HG02885 (cell line): Measurements from ENCODE around the gene MRPL20.

Experiments
- ATAC-seq: cut with Tn5 transposase; IDR thresholded peaks from one replicate; pipeline ENCODE4 v1.9.1; 2021; ENCODE audit warnings: mild to moderate bottlenecking; ENCODE audit not compliant: unreplicated experiment, poor library complexity

The MRPL20 gene

DNA sequence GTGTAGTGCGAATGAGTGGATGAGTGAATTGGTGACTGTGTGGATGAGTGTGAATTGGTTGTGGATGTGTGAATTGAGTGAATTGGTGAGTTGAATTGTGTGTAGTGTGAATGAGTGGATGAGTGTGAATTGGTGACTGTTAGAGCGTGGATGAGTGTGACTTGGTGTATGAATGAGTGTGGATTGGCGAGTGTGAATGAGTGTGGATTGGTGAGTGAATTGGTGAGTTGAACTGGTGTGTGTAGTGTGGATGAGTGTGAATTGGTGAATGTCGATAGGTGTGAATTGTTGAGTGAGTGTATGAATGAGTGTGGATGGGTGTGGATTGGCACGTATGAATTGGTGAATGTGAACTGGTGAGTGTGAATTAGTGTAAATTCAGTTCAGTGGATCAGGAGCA lies 39.8 kb downstream of the MRPL20 start:
- ATAC-seq = no peak

DNA sequence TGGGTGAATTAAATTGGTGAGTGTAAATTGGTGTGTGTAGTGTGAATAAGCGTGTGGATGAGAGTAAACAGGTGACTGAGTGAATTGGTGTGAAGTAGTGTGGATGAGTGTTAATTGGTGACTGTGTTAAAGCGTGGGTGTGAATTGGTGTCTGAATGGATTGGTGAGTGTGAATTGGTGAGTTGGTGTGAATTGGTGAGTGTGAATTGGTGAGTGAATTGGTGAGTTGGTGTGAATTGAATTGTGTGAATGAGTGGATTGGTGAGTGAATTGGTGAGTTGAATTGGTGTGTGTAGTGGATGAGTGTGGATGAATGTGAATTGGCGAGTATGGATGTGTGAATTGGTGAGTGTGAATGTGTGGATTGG lies 40.4 kb downstream of the MRPL20 start:
- no peak for ATAC-seq

DNA sequence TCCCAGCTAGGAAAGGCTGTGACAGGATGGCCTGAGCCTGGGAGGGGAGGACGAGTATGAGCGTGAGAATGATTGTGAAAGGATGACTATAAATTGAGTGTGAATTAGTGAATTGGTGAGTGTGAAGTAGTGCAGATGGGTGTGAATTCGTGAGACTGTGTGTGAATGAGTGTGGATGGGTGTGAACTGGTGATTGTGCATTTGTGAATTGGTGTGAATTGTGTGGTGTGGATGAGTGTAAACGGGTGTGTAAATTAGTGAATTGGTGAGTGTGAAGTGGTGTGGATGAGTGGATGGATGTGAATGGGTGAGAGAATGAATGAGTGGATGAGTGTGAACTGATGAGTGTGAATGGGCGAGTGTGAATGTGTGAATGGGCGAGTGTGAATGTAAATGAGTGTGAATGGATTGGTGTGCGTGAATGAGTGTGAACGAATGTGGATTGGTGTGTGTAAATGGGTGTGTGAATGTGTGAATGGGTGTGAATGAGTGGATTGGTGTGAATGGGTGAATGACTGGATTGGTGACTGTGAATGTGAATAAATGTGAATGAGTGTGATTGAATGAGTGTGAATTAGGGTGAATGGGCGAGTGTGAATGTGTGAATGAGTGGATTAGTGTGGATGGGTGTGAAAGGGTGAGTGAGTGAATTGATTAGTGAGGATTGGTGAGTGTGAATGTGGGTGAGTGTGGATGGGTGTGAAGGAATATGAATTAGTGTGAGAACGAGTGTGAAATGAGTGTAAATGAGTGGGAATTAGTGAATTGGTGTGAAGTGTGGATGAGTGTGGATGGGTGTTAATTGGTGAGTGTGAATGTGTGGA lies 41.0 kb downstream of the MRPL20 start:
- ATAC-seq = no peak

DNA sequence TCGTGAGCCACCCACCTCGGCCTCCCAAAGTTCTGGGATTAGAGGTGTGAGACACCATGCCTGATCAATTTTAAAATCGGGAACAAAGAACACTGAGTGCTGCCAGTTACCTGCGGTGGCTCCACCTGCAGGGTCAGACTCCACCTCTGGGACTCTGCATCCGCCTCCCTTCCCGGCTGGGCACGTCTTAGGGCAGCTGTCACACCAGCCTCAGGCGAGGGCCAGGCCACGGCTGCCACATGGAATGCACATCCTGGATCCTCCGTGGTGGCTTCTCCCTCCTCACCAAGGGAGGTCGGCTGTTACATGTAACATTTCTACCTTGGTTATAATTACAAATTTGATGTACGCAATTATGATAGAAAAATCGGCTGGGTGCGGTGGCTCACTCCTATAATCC lies 42.8 kb downstream of the MRPL20 start:
- ATAC-seq = no peak

DNA sequence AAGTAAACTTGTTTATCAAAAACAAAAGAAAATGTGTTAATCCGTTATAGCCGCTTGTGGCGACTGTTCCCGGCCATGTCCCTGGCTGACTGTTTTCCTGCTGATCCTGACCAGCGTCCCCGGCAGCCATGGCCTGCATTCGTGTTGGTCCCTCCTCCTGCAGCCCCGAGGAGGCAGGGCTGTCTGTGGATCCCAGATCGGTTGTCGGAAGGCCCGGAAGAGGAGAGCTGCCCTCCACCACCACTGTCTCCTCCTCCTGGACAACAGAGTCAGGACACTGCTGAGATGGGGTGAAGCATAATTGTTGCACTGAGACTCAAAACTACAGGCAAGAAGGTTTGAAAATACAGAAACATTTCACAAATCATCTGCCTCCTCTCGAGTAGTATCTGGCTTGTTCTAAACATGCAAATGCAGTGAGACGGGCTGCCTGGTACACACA lies 45.1 kb downstream of the MRPL20 start:
- ATAC-seq = no peak

DNA sequence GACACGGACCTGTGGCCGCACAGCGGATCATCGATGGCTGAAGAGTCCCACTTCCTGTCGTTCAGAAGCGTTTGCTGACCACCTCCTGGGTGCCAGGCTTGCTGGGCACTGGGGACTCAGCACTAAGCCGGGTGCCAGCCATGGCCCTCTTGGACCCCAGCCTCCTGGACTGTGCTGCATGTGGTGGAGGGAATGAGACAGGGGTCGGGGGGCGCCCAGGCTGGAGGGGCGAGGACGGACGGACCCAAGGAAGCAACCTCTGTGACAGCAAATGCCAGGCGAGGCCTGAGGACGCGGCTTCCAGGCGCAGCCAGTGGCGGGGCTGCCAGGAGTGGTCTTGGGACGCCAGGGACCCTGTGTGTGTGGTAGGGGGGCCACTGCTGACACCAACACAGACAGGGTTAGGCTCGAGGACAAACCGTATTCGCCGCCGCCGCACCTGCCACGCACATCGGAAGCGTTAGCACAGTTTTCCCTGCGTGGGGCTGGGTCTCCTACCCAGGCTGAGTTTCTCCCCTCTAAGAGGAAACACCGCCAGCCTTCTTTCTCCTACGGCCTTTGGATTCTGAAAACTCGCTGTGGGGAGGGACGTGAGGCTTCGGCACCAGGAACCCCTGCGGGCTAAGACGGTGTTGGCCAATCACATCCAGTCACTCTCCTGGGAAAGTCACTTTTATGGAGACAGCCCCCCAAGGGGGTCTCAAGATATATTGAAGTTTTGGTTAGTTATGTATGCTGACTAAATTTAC lies 45.7 kb downstream of the MRPL20 start:
- ATAC-seq = no peak

DNA sequence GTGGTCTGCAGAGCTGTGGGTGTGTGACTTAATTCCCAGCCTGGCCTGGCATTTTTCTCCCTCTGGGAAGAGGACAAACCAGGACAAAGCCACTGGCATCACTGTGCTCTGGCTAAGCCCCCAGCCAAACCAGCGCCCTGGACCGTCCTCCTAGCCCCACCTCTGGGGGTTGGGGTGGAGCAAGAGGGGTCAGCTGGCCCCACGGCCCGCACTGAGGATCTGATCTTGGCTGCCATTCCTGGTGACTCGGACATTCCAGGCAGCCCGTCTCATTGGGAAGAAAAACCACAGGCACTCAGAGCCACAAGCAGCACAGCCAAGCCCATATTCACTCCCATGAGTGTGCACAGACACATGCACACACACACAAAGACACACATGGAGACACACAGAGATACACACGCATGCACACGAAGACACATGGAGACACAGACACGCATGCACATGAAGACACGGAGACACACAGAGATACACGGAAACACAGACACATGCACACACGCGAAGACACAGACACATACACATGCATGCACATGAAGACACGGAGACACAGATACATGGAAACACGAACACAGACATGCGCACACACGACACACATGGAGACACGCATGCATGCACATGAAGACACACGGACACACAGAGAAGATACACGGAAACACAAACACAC lies 46.5 kb downstream of the MRPL20 start:
- no peak for ATAC-seq

DNA sequence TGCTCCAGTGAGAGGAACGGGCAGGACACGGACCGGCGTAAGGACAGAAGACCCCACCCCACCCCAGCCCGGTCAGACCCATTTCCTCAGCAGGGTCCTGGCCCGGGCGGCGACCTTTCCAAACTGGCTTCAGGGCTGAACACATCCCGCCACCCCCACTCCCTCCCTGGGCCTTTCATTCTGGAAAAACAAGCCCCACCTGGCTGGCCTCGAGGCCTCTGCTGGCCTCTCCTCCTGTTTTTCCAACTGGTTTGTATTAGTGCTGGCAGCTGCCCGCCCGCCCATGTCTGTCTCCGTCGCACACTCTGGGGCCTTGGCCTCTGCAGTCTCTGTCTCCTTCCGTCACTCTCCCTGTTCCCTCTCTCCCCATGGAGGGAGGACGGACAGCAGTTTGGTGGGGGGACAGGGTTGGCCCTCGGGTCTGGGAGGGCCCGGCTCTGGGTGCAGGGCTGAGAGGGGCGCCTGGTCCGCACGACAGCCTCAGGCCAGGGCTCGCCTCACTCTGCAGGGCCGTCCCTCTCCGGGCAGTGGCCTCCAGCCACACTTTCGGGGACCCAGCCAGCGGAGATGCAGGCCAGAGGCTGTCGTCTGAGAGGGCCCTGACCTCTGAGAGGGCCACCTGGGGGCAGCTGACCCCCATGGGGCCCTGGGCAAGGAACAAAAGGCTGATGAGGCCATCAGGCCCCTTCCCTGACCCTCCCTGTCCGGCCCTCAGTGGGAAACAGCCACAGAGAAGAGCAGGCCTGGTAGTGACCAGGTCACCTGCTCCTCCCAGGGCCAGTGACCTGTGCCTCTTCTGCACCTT lies 47.2 kb downstream of the MRPL20 start:
- no peak for ATAC-seq

DNA sequence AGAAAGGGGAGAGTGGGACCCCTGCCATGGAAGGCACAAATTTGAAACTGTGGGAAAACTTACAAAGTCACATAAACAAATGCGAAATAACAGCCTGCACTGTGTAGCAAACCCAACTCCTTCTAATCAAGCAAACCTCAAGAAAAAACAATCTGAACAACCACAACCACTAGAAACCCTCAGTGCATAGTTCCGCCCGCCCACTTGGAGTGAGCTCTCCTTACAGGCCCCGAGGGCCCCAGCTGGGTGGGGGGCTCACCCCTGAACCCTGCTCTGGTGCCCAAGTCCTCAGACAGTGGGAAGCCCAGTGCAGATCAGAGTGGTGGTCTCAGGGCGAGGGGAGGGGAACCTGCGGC lies 47.8 kb downstream of the MRPL20 start:
- no peak for ATAC-seq

DNA sequence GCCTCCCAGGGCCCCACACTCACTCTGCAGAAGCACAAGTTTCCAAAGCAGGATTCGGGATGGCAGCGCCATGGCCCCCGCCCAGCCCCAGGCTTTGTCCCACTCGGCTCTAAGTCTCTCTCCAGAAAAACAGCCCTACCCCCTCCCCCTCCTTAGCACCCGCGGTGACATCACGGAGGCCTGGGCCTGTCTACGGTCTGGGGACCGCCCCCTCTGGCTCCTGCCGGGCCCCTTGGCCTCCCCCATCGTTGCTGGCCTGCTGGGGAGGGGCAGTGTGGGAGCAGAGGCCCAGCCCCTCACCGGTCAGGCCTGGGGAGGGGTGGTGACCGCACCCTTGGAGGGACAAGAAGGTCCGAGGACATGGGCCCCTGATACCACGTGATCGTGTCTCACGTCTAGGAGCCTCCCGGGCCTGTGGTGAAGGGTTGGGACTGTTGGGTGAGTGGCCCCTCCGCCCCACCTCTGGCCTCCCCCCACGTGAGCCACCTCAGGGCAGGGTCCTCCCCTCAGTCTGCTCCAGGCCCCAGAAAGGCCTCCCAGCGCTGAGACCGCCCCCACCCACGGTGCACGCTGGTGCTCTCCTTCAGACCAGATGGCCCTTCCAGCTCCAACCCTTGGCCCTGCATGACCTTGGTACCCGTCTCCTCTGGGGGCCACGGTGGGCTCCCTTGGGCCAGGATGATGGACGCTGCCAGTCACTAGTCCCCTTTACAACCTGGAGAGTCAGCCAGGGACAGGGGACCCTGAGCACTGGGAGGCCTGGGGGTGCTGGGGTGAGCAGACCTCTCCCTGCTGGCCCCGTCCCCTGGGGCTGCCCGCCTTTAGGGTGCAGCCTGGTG lies 48.4 kb downstream of the MRPL20 start, which contains the start of gene MXRA8:
Gene MXRA8, minus strand, starts transcription at position 123 of the 839 bp plus-strand sequence. Its CDS starts 51 bp downstream, at position 72.
- no peak for ATAC-seq

DNA sequence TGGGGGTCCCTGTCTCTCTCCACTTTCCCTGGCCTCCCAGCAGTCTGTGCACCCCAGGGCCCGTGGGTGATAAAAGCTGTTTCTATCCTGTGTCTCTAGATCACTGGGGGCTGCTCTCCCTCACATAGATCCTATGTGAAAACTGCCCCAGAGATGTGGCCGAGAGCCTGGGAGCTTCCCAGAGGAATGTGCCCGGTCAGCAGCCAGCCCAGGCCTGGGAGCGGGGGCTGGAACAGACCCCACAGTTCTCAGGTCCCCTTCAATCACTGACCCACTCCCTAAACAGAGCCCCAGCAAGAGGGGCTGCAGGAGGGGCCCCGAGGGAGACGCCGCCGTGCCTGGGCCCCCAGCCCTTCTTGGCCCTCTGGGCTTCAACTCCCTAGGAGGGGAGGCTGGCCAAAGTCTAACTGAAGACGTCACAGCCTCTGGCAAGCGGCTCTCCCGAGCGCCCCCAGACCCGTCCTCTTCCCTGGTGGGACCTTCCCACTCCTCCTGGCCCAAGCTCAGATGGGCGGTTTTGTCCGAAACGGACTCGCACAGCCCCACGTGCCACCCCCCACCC lies 49.1 kb downstream of the MRPL20 start:
- ATAC-seq = no peak

DNA sequence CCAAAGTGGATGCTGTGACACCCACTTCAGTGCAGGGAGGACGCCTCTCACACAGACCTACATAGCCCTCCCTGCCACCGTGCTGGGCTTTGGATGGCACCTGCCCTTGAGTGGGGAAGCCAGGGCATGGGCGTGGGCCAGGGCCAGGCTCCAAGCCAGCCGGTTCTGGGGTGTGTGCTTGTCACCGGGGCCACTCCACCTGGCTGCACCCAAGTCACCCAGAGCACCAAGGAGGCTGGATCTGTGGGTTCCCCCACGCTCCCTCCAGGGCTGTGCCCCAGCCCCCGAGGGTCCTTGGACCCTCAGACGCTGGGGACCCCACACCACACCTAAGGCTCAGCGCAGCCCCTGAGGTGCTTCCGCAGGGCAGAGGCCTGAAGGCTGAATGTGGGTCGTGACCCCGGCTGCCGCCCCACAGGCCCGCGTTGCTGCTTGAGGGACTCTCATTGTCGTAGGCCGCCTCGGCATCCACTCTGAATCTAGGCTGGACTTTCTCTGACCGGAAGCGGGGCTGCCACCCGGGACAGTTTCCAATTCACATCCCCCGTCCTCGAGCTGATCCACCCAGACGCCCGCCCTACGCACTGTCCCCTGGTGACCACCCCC lies 50.2 kb downstream of the MRPL20 start:
- ATAC-seq = no peak

DNA sequence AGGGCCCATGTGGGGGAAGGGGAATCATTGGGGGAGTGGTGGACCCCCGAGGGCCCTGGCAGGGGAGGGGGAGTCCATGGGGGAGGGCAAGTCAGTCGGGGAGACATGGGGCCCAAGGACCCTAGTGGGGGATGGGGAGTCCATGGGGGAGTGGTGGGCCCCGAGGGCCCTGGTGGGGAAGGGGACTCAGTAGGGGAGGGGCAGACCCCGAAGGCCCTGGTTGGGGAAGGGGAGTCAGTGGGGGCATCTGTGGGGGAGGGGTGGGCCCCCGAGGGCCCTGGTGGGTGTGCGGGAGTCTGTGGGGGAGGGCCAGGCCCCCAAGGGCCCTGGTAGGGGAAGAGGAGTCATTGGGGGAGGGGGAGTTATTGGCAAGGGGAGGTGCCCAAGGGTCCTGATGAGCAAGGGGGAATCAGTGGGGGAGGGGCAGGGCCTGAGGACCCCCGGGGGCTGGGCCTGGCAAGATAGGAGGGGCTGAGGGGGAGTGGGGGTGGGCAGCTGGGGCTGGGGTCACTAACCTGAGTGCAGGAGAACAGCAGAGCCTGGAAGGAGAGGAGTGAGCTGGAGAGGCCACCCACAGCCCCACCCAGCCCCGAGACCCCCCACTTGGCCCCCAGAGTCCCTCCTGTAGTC lies 50.8 kb downstream of the MRPL20 start:
- ATAC-seq = no peak

DNA sequence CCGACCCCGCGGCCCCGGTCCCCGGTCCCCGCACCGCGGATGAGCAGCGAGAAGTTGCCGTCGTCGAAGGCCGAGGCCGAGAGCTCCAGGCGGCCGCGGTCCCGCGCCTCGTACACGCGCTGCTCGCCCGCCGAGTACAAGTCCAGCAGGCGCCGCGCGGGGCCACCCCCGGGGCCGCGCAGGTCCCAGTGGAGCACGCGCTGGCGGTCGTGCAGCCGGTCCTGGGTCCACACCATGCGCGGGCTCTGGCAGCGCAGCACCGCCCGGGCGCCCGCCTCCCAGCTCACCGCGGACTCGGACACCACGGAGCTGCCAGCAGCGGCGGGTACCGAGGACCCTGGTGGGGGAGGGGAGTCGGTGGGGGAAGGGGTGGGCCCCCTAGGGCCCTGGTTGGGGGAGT lies 51.7 kb downstream of the MRPL20 start:
- no peak for ATAC-seq

DNA sequence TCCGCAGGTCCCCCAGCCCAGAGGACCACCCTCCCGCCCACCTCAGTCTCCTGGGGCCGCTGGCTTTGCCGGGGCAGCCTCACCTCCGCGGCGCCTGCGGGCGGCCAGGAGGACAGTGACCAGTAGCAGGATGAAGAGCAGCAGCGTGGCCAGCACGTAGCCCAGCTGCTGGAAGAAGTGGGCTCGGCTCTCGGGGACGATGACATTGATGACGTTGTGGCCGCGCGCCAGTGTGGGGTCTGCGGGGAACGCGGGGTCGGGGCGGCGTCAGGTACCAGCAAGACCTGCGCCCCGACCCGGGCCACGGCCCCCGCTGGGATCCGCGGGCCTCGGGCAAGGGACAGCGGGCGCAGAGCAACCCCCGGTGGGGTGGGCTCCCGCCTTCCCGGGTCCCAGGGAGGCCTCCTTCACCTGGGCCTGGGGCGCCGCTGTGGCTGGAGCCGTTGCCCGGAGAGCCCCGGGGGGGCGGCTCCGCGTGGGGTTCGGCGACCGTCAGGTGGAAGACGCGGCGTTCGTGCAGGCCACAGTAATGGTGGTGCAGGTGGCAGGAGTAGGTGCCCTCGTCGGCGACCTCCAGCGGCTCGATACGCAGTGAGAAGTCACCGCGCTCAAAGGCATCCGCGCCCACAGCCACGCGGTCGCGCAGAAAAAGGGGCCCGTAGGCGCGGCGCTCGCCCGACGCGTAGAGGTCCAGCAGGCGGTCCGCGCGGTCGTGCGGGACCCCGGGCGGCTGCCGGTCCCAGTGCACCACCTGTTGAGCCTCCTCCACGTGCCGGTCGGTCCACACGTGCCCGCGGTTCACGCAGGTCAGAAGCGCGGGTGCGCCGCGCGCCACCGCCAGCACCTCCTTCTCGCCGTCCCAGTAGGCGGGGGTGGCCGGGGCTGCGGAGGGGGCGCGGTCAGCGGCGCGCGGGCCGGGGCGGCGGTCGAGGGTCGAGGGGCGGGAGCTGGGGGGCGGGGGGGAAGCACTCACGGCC lies 52.5 kb downstream of the MRPL20 start:
- ATAC-seq = no peak

DNA sequence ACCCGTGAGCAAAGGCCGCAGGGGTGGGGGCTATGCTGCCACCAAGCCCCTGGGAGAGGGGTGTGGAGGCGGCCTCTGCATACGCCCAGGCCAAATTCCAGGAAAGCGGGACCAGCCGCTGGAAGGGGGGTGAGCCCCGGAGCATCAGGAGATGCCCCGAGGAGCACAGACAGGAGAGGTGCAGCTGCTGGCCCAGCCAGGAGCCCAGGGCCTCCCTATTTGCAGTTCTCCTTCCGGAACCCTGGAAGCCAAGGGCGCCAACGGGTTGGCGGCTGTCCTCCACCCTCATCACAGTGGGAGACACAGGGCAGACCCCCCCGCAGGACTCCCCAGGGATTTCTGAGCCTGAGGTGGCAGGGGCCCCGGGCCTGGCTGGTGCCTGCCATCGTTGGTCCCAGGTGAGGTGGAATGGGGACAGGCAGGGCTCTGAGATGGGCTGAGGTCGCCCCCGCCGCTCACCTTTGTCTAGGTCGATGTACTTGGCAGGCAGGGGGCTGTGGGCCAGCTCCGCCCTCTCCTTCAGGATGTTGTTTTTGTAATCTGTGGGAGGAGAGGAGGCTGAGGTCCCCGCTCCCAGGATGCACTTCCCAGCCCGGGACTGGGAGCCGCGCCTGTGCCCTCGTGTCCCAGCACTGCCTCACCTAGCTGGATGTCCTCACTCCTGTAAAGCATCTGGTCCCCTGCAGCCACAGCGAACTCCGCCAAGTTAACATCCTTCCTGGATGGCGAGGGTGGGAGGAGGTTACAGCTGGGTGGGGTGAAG lies 53.5 kb downstream of the MRPL20 start:
- ATAC-seq = no peak
